GM19035 (cell line): ENCODE results near the gene LPO.

Experiments used
- ATAC-seq: cut with Tn5 transposase; IDR thresholded peaks from one replicate; pipeline ENCODE4 v1.9.1; 2021; ENCODE audit not compliant: unreplicated experiment

LPO gene

DNA sequence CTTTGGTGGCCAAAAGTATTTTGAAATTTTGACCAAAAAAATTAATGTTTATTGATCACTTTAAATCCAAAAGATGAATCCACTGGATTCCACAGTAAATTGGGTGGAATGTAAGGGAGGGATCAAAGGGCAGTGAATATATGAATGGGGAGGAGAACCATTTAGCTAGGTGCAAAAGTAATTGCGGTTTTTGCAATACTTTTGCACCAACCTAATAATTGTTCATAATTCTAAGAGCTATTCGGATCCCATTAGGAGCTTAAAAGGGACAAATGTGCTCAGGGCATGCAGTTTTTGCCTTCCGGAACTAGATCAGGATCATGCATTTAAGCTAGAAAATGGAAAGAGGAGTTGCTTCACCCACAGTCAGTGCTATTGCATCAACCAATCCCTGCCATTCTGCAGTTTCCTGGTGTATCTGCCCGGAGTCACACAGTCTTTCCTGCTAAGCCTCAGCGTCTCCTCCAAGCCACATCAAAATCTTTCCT lies at the start of gene LPO:
LPO (plus strand) TSS at position 438 of the 488 bp plus-strand sequence. CDS start 4,396 bp downstream, outside the sequence.
- no peak for ATAC-seq

DNA sequence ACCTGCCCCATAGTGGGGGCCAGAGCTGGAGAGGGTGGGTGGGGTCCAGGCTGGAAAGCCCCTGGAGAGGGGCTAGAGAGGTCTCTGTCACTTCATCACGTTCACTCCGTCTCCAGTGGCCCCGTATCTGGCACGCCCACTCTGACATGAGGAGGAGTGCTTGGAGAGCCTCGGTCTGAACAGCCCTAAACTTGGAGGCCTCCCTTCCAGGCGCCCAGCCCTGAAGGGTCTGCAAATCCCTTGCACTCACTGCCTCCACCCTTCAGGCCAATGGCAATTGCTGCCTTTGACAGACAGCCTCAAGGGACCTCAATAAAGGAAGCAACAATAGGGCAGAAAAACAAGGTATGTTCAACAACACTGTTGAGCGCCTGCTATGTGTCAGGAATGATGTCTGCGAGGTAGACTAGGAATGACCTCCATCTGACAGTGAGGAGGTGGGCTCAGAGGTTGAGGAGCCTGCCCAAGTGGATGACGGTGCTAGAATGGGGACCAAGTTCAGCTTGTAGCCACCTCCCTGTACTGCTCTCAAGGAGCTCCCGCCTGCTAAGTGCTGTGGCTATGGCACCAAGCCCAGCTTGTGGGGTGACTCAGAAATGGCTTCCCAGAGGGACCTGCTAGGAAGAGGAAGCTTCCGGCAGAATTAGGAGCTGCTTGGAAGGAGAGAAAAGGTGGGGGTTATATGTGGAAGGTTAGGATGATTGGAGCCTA lies 48.8 kb upstream of the LPO start:
- no peak for ATAC-seq

- ATAC-seq, result no peak
Measured at GRCh38 chr17:58191241-58191896, 47.0 kb upstream of the LPO start.

GRCh38 chr17:58192612-58193011 lies 45.8 kb upstream of the LPO start, which contains the start of gene EPX:
EPX (plus strand) TSS chr17:58192726; CDS start chr17:58192847, 121 bp downstream.
- ATAC-seq, result no peak

GRCh38 chr17:58193641-58194255 lies 44.6 kb upstream of the LPO start:
- no peak for ATAC-seq

- ATAC-seq, result no peak
Measured at GRCh38 chr17:58195518-58196123, 42.8 kb upstream of the LPO start.

DNA sequence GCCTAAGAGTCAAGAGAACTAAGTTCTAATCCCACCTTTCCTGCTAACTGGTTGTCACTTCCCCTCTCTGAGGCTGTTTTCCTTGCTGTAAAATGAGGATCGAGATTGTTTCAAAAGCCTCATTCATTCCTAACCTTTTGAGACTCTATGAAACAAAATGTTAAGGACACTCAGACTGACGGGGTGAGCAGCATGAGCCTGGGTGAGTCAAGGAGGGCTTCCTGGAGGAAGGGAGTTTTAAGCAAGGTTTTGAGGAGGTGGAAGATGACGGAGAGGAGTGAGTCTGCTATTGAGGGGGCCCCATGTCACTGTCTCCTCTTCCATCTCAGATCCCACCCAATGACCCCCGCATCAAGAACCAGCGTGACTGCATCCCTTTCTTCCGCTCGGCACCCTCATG lies 41.8 kb upstream of the LPO start:
- no peak for ATAC-seq

DNA sequence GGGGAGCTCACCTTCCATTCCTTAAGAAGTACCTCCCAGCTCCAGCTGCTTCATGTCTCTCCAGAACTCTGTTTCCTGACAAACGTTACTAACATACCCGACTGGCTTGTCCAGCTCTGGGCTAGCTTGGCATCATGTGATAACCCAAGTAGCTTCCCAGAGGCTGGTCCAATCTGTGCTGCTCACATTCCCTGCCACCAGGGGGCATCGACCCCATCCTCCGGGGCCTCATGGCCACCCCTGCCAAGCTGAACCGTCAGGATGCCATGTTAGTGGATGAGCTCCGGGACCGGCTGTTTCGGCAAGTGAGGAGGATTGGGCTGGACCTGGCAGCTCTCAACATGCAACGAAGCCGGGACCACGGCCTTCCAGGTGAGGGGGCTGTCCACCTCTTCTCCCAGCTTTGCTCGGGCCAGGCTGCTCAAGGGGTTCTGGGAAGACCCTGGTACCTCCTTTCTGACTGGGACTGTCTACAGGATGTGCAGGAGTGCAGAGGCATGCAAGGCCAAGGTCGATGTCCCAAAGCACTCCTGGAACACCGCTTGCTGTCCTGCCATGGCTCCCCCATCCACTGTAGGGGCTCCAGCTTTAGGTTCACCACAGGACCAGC lies 38.3 kb upstream of the LPO start:
- no peak for ATAC-seq

DNA sequence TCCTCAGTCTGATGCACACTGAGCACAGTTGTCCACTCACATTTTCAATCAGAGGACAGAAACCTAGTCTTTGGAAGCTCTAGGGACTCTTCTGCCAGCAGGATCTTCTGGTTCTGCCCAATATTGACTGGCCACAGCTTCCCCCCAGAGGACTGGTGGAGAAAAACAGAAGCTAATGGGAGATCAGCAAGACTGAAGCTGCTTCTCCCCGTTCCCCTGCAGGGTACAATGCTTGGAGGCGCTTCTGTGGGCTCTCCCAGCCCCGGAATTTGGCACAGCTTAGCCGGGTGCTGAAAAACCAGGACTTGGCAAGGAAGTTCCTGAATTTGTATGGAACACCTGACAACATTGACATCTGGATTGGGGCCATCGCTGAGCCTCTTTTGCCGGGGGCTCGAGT lies 35.5 kb upstream of the LPO start:
- no peak for ATAC-seq

DNA sequence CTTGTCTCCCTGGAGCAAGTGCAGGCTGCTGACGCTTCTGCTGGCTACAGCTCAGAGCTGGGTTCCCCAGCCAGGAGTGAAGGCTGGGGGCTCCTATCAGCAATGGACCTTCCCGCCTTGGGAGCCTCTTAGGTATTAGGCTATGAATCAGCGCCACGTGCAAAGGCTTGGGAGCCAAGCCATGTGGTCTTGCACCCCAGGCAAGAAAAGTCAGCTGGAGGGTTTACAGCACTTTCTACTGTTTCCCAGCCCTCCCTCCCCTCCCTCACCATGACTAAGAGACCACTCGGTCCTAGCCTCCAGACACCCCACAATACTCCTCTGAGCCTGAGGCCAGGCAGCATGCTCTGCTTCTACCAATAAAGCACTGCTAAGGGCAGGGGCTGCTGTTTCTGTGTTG lies 33.6 kb upstream of the LPO start:
- ATAC-seq, result no peak

GRCh38 chr17:58205936-58206335 lies 32.4 kb upstream of the LPO start:
- no peak for ATAC-seq

DNA sequence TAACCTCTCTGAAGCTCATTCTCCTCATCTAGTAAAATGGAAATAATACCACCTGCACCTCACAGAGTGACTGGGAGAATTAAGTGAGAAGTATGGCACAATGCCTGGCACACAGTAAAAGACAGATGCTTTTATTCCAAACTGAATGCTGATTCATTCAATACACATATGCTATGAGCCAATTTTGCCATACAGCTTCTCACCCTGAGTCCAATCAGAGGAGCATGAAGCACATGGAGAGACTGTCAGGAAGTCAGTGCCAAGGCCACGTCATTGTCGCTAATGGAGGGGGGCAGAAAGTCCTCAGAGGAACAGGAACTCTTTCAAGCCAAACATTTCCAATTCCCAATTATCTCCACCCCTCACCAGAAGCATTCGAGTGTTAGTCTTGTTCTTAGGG lies 30.9 kb upstream of the LPO start:
- no peak for ATAC-seq

DNA sequence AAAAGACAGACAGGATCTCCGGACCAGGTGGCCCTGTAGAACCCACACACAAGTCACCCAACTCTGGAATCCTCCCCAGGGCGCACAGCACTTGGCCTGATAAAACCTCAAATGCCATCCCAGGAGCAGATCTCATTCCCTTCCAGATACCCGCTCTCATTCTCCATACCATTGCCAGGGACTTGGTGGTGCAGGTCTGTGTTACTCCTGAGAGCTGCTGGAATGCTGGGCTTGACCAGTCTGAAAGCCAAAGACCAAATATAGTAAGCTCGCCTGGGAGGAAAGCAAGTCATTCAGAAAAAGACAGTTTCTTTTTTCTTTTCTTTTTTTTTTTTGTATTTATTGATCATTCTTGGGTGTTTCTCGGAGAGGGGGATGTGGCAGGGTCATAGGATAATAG lies 30.0 kb upstream of the LPO start:
- ATAC-seq, result no peak

GRCh38 chr17:58210922-58211321 lies 27.5 kb upstream of the LPO start:
- no peak for ATAC-seq

GRCh38 chr17:58215685-58216084 lies 22.7 kb upstream of the LPO start:
- no peak for ATAC-seq

GRCh38 chr17:58217766-58218165 lies 20.6 kb upstream of the LPO start:
- ATAC-seq, result no peak

GRCh38 chr17:58219007-58219788 lies 19.2 kb upstream of the LPO start, which contains the start of gene MKS1:
MKS1 (minus strand) TSS chr17:58219255; CDS start chr17:58219230, 25 bp downstream.
- ATAC-seq, result peak; percentile 94

- ATAC-seq, result no peak
Measured at GRCh38 chr17:58219789-58220183, 18.6 kb upstream of the LPO start.

DNA sequence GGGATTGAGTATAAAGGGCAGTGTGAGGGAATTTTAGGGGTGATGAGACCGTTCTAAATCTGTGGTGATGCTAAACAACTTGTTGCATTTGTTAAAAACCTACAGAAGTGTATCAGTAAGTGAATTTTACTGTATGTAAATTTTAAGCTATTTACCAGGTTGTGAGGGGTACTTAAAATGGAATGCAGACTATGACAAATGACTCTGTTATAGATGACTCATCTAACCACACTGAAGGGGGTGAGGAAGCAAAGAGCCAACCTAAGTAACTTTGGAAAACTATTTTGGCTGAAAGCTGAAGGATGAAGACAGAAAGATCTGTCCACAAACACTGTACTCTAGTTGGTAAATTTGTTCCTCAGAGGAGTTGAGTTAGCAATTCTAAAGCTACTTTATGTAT lies 14.1 kb upstream of the LPO start:
- ATAC-seq, result no peak

- ATAC-seq, result no peak
Measured at GRCh38 chr17:58227733-58228132, 10.7 kb upstream of the LPO start.
